IPS-20b (cell line): ENCODE results near the gene E2F4.
A peak's percentile ranks its signal among the peaks of the same experiment; 100 is the strongest.

Experiments used
- H3K27ac ChIP-seq: one replicate; pipeline ENCODE4 v1.5.1; 2013; ENCODE audit warnings: low read length
- H3K27me3 ChIP-seq: 2 replicates; pipeline ENCODE4 v1.6.1; 2013; ENCODE audit warnings: mild to moderate bottlenecking, low read length, inconsistent platforms; ENCODE audit not compliant: insufficient read depth
- H3K36me3 ChIP-seq: 2 replicates; pipeline ENCODE4 v1.6.1; 2013; ENCODE audit warnings: low read depth, mild to moderate bottlenecking, inconsistent platforms, low read length, moderate library complexity; ENCODE audit not compliant: insufficient read depth
- H3K4me1 ChIP-seq: 2 replicates; pipeline ENCODE4 v1.6.1; 2013; ENCODE audit warnings: mild to moderate bottlenecking, control low read depth, inconsistent platforms, low read length, moderate library complexity; ENCODE audit not compliant: insufficient read depth
- H3K4me3 ChIP-seq: 2 replicates; pipeline ENCODE4 v1.5.1; 2013; ENCODE audit warnings: mild to moderate bottlenecking, low read length, inconsistent platforms
- H3K9ac ChIP-seq: 2 replicates; pipeline ENCODE4 v1.6.1; 2013; ENCODE audit warnings: low read depth, mild to moderate bottlenecking, inconsistent platforms, low read length, moderate library complexity
- H3K9me3 ChIP-seq: 2 replicates; pipeline ENCODE4 v1.6.1; 2013; ENCODE audit warnings: mild to moderate bottlenecking, low read depth, low read length, inconsistent platforms; ENCODE audit not compliant: insufficient read depth

E2F4 gene

GRCh38 chr16:67227567-67227921, 35.6 kb downstream of the E2F4 start:
- H3K36me3 ChIP-seq, result peaks cover 41% of the 10 kb centered on the region
- H3K4me1 ChIP-seq, result no peaks in the 10 kb centered on the region; the same call in 1 of the 2 replicates
- peak overlapping the region; percentile 12 for H3K27ac ChIP-seq
- H3K9ac ChIP-seq, result peak overlapping the region; percentile 78; the same call in 1 of the 2 replicates
- peak overlapping the region; percentile 82 for H3K4me3 ChIP-seq
- H3K9me3 ChIP-seq, result no peaks in the 10 kb centered on the region
- 0 out of 2 replicates have a peak, but pooled peaks cover 5% of the 10 kb centered on the region for H3K27me3 ChIP-seq

GRCh38 chr16:67228034-67228785, 36.3 kb downstream of the E2F4 start:
- Histone ChIP-seq H3K9ac (0 out of 2 replicates have a peak overlapping the region, but pooled peaks have one; percentile 78), H3K27ac (no peak overlapping the region), H3K36me3 (peaks cover 42% of the 10 kb centered on the region), H3K27me3 (0 out of 2 replicates have a peak, but pooled peaks cover 5% of the 10 kb centered on the region), H3K4me3 (peak overlapping the region; percentile 82), H3K9me3 (no peaks in the 10 kb centered on the region), H3K4me1 (no peaks in the 10 kb centered on the region; the same call in 1 of the 2 replicates)

- Histone ChIP-seq H3K27me3 (0 out of 2 replicates have a peak, but pooled peaks cover 5% of the 10 kb centered on the region), H3K27ac (no peak overlapping the region), H3K36me3 (peaks cover 47% of the 10 kb centered on the region), H3K9ac (no peak overlapping the region), H3K4me1 (no peaks in the 10 kb centered on the region; the same call in 1 of the 2 replicates), H3K9me3 (no peaks in the 10 kb centered on the region), H3K4me3 (no peak overlapping the region)
These were observed 37.0 kb downstream of the E2F4 start for GRCh38 chr16:67228905-67229304.

GRCh38 chr16:67229906-67230808, 38.2 kb downstream of the E2F4 start:
- H3K27me3 ChIP-seq, result 0 out of 2 replicates have a peak, but pooled peaks cover 5% of the 10 kb centered on the region
- H3K4me1 ChIP-seq, result no peaks in the 10 kb centered on the region; the same call in 1 of the 2 replicates
- H3K36me3 ChIP-seq, result peaks cover 56% of the 10 kb centered on the region
- H3K27ac ChIP-seq, result no peak overlapping the region
- H3K9ac ChIP-seq, result no peak overlapping the region
- no peaks in the 10 kb centered on the region for H3K9me3 ChIP-seq
- no peak overlapping the region for H3K4me3 ChIP-seq

GRCh38 chr16:67230809-67231660, 39.1 kb downstream of the E2F4 start:
- H3K27ac ChIP-seq, result no peak overlapping the region
- no peaks in the 10 kb centered on the region for H3K9me3 ChIP-seq
- H3K27me3 ChIP-seq, result no peaks in the 10 kb centered on the region
- H3K36me3 ChIP-seq, result peaks cover 65% of the 10 kb centered on the region
- no peak overlapping the region for H3K9ac ChIP-seq
- no peaks in the 10 kb centered on the region; the same call in 1 of the 2 replicates for H3K4me1 ChIP-seq
- no peak overlapping the region for H3K4me3 ChIP-seq

GRCh38 chr16:67233596-67233995, 41.6 kb downstream of the E2F4 start:
- no peaks in the 10 kb centered on the region for H3K27me3 ChIP-seq
- no peak overlapping the region for H3K27ac ChIP-seq
- H3K36me3 ChIP-seq, result peaks cover 80% of the 10 kb centered on the region
- no peaks in the 10 kb centered on the region for H3K4me1 ChIP-seq
- H3K9ac ChIP-seq, result no peak overlapping the region
- H3K9me3 ChIP-seq, result no peaks in the 10 kb centered on the region
- no peak overlapping the region for H3K4me3 ChIP-seq

- H3K9me3 ChIP-seq, result no peaks in the 10 kb centered on the region
- H3K36me3 ChIP-seq, result peaks cover 80% of the 10 kb centered on the region
- no peak overlapping the region for H3K27ac ChIP-seq
- H3K9ac ChIP-seq, result no peak overlapping the region
- H3K27me3 ChIP-seq, result no peaks in the 10 kb centered on the region
- no peaks in the 10 kb centered on the region for H3K4me1 ChIP-seq
- H3K4me3 ChIP-seq, result no peak overlapping the region
These were observed 42.2 kb downstream of the E2F4 start for GRCh38 chr16:67234180-67234597.

- H3K4me1 ChIP-seq, result no peaks in the 10 kb centered on the region
- no peak overlapping the region for H3K9ac ChIP-seq
- H3K36me3 ChIP-seq, result peaks cover 68% of the 10 kb centered on the region
These were observed 44.0 kb downstream of the E2F4 start for GRCh38 chr16:67235816-67236562.

GRCh38 chr16:67236563-67237395, 44.8 kb downstream of the E2F4 start:
- no peaks in the 10 kb centered on the region for H3K27me3 ChIP-seq
- H3K9me3 ChIP-seq, result no peaks in the 10 kb centered on the region
- H3K9ac ChIP-seq, result no peak overlapping the region
- H3K36me3 ChIP-seq, result peaks cover 61% of the 10 kb centered on the region
- H3K4me1 ChIP-seq, result peaks cover 5% of the 10 kb centered on the region; the same call in 1 of the 2 replicates
- H3K27ac ChIP-seq, result no peak overlapping the region
- no peak overlapping the region for H3K4me3 ChIP-seq

More at GRCh38 chr16:67235816-67236562, 44.0 kb downstream of the E2F4 start:
- no peaks in the 10 kb centered on the region for H3K9me3 ChIP-seq
- no peak overlapping the region for H3K4me3 ChIP-seq
- H3K27me3 ChIP-seq, result no peaks in the 10 kb centered on the region
- no peak overlapping the region for H3K27ac ChIP-seq
